ENCODE data around the gene DOCK4.

Gene DOCK4

DNA sequence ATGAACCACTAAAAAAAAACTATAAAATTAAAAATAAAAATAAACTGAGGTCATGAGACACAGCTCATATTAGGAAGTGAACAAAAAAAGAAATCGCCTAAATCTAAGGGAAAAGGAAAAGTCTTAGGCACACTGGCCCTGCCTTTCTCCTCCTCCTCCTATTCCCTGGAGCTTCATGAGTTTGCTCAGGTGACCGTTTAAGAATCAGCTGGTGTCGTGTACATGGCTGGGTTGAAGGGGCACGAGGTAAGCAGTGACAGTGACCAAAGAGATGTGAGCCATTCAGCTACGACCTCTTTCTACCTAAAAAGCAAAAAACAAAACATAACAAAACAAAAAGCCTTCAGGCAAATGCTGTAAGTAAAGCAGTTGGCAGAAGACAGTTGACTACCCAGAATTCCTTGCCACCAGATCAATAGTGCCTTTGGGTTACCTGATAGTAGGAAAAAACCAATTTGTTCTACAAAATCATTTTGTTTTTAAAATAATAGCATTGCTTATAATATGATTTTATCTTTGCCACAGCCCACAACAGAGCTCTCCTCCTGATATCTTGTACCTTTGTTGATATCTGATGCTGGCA is 135.4 kb downstream of the DOCK4 start:
- Histone ChIP-seq H3K4me1 (ENCODE audit: insufficient read depth, low read length, poor library complexity, severe bottlenecking) (peaks cover 12% of the 10 kb centered on the region), H3K9me2 (replicated peaks; ENCODE audit: low read depth, low read length) (no peaks in the 10 kb centered on the region), H4K20me1 (ENCODE audit: insufficient read depth, low read length, poor library complexity, severe bottlenecking) (no peaks in the 10 kb centered on the region), H2AFZ (ENCODE audit: low read length) (no peak overlapping the region), H3K4me2 (ENCODE audit: low read depth, low read length, poor library complexity, severe bottlenecking) (no peak overlapping the region), H3F3A (ENCODE audit: low read depth) (no peaks in the 10 kb centered on the region), H3K79me2 (ENCODE audit: insufficient read depth, low read length) (no peaks in the 10 kb centered on the region), H3K27me3 (ENCODE audit: insufficient read depth, low read length, poor library complexity, severe bottlenecking) (no peaks in the 10 kb centered on the region), H3K36me3 (ENCODE audit: insufficient read depth, low read length) (no peaks in the 10 kb centered on the region), H3K9ac (ENCODE audit: low read depth, low read length, poor library complexity, severe bottlenecking) (no peak overlapping the region), H3K9me3 (ENCODE audit: insufficient read depth, low read depth, low read length) (no peaks in the 10 kb centered on the region), H3K4me3 (ENCODE audit: low read length, poor library complexity, severe bottlenecking) (no peak overlapping the region)
- TF ChIP-seq EZH2phosphoT487 (IDR thresholded peaks at IDR 0.05; ENCODE audit: borderline replicate concordance) = no peak
- TF ChIP-seq, protein P1, sequence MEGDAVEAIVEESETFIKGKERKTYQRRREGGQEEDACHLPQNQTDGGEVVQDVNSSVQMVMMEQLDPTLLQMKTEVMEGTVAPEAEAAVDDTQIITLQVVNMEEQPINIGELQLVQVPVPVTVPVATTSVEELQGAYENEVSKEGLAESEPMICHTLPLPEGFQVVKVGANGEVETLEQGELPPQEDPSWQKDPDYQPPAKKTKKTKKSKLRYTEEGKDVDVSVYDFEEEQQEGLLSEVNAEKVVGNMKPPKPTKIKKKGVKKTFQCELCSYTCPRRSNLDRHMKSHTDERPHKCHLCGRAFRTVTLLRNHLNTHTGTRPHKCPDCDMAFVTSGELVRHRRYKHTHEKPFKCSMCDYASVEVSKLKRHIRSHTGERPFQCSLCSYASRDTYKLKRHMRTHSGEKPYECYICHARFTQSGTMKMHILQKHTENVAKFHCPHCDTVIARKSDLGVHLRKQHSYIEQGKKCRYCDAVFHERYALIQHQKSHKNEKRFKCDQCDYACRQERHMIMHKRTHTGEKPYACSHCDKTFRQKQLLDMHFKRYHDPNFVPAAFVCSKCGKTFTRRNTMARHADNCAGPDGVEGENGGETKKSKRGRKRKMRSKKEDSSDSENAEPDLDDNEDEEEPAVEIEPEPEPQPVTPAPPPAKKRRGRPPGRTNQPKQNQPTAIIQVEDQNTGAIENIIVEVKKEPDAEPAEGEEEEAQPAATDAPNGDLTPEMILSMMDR (conservative IDR thresholded peaks at IDR 0.05; ENCODE audit: low read length) = no peak

DNA sequence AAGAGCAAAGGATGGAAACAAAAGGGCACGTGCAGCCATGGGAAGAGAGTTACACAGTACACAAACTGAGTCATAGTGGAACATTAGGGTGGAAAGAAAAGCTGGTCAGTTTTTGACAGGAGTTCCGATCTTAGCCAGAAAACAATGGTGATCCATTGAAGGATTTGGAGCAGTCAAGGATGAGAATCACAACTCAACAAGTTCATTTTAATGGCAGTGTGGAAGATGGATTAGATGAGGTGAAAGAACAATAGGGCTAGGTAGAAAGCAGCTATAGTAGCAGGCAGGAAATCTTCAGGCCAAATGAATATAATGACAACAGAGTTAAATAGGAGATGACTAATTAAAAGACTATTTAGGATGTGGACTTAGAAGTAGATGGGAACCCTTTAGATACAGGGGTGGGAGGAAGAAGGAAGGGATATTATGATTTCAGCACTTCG is 136.3 kb downstream of the DOCK4 start:
- Histone ChIP-seq H4K20me1 (ENCODE audit: insufficient read depth, low read length, poor library complexity, severe bottlenecking) (no peaks in the 10 kb centered on the region), H3F3A (ENCODE audit: low read depth) (no peaks in the 10 kb centered on the region), H3K4me2 (ENCODE audit: low read depth, low read length, poor library complexity, severe bottlenecking) (no peak overlapping the region), H3K4me3 (ENCODE audit: low read length, poor library complexity, severe bottlenecking) (no peak overlapping the region), H3K4me1 (ENCODE audit: insufficient read depth, low read length, poor library complexity, severe bottlenecking) (peaks cover 12% of the 10 kb centered on the region), H3K9ac (ENCODE audit: low read depth, low read length, poor library complexity, severe bottlenecking) (no peak overlapping the region), H3K9me3 (ENCODE audit: insufficient read depth, low read depth, low read length) (no peaks in the 10 kb centered on the region), H3K27me3 (ENCODE audit: insufficient read depth, low read length, poor library complexity, severe bottlenecking) (no peaks in the 10 kb centered on the region), H2AFZ (ENCODE audit: low read length) (0 out of 2 replicates have a peak overlapping the region, but pooled peaks have one; percentile 3), H3K9me2 (replicated peaks; ENCODE audit: low read depth, low read length) (no peaks in the 10 kb centered on the region), H3K79me2 (ENCODE audit: insufficient read depth, low read length) (no peaks in the 10 kb centered on the region), H3K36me3 (ENCODE audit: insufficient read depth, low read length) (no peaks in the 10 kb centered on the region)
- no peak for TF ChIP-seq EZH2phosphoT487 (IDR thresholded peaks at IDR 0.05; ENCODE audit: borderline replicate concordance)
- TF ChIP-seq, protein P1 (conservative IDR thresholded peaks at IDR 0.05; ENCODE audit: low read length) = no peak

DNA sequence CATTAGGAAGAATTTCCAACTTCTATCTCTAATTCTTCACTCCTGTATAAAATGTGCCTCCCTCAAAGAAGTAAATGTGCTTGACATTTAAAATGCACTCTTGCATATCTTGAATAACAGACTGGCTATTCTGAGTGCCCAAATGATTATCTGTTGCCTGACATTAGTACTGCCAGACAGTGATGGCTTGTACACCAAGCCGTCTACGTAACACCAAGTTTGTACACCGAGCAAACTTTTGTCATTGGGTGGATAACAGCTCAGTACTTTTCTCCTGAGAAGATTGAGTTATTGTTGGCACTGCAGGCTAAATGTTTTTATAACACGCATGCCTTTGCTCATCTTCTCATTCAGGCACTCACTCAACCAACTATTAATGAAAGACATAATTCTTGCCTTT is 137.2 kb downstream of the DOCK4 start:
- TF ChIP-seq EZH2phosphoT487 (IDR thresholded peaks at IDR 0.05; ENCODE audit: borderline replicate concordance) = no peak
- TF ChIP-seq, protein P1 (conservative IDR thresholded peaks at IDR 0.05; ENCODE audit: low read length) = no peak

More for the DNA sequence above, 137.2 kb downstream of the DOCK4 start:
- Histone ChIP-seq H3K9me2 (replicated peaks; ENCODE audit: low read depth, low read length) (no peaks in the 10 kb centered on the region), H3K4me1 (ENCODE audit: insufficient read depth, low read length, poor library complexity, severe bottlenecking) (peaks cover 7% of the 10 kb centered on the region), H3K36me3 (ENCODE audit: insufficient read depth, low read length) (no peaks in the 10 kb centered on the region), H3K4me3 (ENCODE audit: low read length, poor library complexity, severe bottlenecking) (no peak overlapping the region), H3F3A (ENCODE audit: low read depth) (no peaks in the 10 kb centered on the region), H3K9ac (ENCODE audit: low read depth, low read length, poor library complexity, severe bottlenecking) (no peak overlapping the region), H3K79me2 (ENCODE audit: insufficient read depth, low read length) (no peaks in the 10 kb centered on the region), H4K20me1 (ENCODE audit: insufficient read depth, low read length, poor library complexity, severe bottlenecking) (no peaks in the 10 kb centered on the region), H3K4me2 (ENCODE audit: low read depth, low read length, poor library complexity, severe bottlenecking) (no peak overlapping the region), H2AFZ (ENCODE audit: low read length) (0 out of 2 replicates have a peak overlapping the region, but pooled peaks have one; percentile 3), H3K9me3 (ENCODE audit: insufficient read depth, low read depth, low read length) (no peaks in the 10 kb centered on the region), H3K27me3 (ENCODE audit: insufficient read depth, low read length, poor library complexity, severe bottlenecking) (no peaks in the 10 kb centered on the region)
